K562 (cell line): ENCODE results near the gene ZNF213. TPM values are rescaled to one million over a fixed set of nuclear protein-coding genes. Genes with fewer than 3 reads are reported as not detected.

ENCODE experiments used
- ATAC-seq: fragments of 200-7000 bp; cut with Tn5 transposase; 3 replicates; pipeline ENCODE4 v1.9.1; 2020; ENCODE audit warnings: moderate library complexity
- BruUV-seq: library from RNA; stranded (reverse); fragments of 400-500 nt; replicated peaks from 2 replicates; lab custom pipeline; 2021; lab: Mats Ljungman, UMichigan
- CTCF ChIA-PET: fragments of 300-600 bp; formaldehyde crosslinking; extraction: SDS; loops from one replicate; lab custom pipeline; 2021; ENCODE audit warnings: low intra/inter-chr PET ratio; lab: Yijun Ruan, JAX
- POLR2A ChIA-PET: fragments of 300-600, 350-650 bp; sonication (Branson Sonifier 250); formaldehyde crosslinking; extraction: SDS; loops from one replicate; lab custom pipeline; 2021; ENCODE audit warnings: antibody characterized with exemption, inconsistent platforms; lab: Yijun Ruan, JAX
- DNase-seq, 4 experiments: peaks; one replicate each; pipeline versions ENCODE4 v3.0.0 to v3.0.0-alpha.2; 2011 to 2018; ENCODE audit warnings: low spot score in 3 of 4, mixed read lengths in 3 of 4; ENCODE audit errors: extremely low read depth in 1 of 4
- FAIRE-seq: peaks from 2 replicates; lab custom pipeline; 2011; peaks lifted over from hg19 to GRCh38; lab: Jason Lieb, UNC
- H2AFZ ChIP-seq: 2 replicates; pipeline ENCODE4 v1.6.0; 2011; ENCODE audit warnings: low read depth, low read length, control low read depth, inconsistent platforms
- H3K27ac ChIP-seq: fragments of 200-600 bp; 3 replicates; pipeline ENCODE4 v1.8.0; 2011; ENCODE audit warnings: low read depth, mild to moderate bottlenecking, control low read depth, inconsistent platforms, low read length, moderate library complexity, mixed read lengths; ENCODE audit errors: extremely low read depth
- H3K27me3 ChIP-seq, 2 experiments: fragments of 300-600 bp in 1 of 2; 2 replicates in 1 of 2; 3 replicates in 1 of 2; pipeline versions ENCODE4 v1.6.0 to v1.8.0; 2011; ENCODE audit warnings: inconsistent platforms in 2 of 2, low read length in 2 of 2, mild to moderate bottlenecking in 1 of 2, mixed read lengths in 1 of 2, moderate library complexity in 1 of 2; ENCODE audit not compliant: control insufficient read depth in 2 of 2, insufficient read depth in 2 of 2
- H3K36me3 ChIP-seq: fragments of 300-600 bp; 3 replicates; pipeline ENCODE4 v1.8.0; 2011; ENCODE audit warnings: mild to moderate bottlenecking, low read length, inconsistent platforms; ENCODE audit not compliant: control insufficient read depth, insufficient read depth
- H3K4me1 ChIP-seq, 2 experiments: fragments of 200-600 bp in 1 of 2; replicated peaks in 1 of 2; 2 replicates in 1 of 2; 3 replicates in 1 of 2; pipeline versions ENCODE4 v1.5.1 to v1.8.0; 2011; ENCODE audit warnings: inconsistent platforms in 2 of 2, low read length in 2 of 2, mild to moderate bottlenecking in 1 of 2, mixed read lengths in 1 of 2, moderate library complexity in 1 of 2; ENCODE audit not compliant: control insufficient read depth in 2 of 2, insufficient read depth in 2 of 2
- H3K4me2 ChIP-seq: 2 replicates; pipeline ENCODE4 v1.6.1; 2011; ENCODE audit warnings: low read length, control low read depth, inconsistent platforms, mixed read lengths; ENCODE audit not compliant: insufficient read depth
- H3K4me3 ChIP-seq: fragments of 200-600 bp; sonication (generic), shearing (Covaris generic); 2 replicates; pipeline ENCODE4 v1.5.1; 2016; ENCODE audit warnings: control low read depth, inconsistent platforms
- H3K79me2 ChIP-seq: fragments of 200-600 bp; 3 replicates; pipeline ENCODE4 v1.8.0; 2011; ENCODE audit warnings: low read length, inconsistent platforms; ENCODE audit not compliant: control insufficient read depth, insufficient read depth
- H3K9ac ChIP-seq, 2 experiments: 2 replicates each; pipeline versions ENCODE4 v1.6.0 to v1.6.1; 2011; ENCODE audit warnings: low read depth in 2 of 2, low read length in 2 of 2, control low read depth in 1 of 2, inconsistent platforms in 1 of 2, mild to moderate bottlenecking in 1 of 2, mixed read lengths in 1 of 2; ENCODE audit not compliant: insufficient read depth in 1 of 2
- H3K9me1 ChIP-seq: one replicate; pipeline ENCODE4 v1.6.0; 2011; ENCODE audit warnings: inconsistent platforms, mild to moderate bottlenecking, low read length, moderate library complexity; ENCODE audit not compliant: control insufficient read depth, insufficient read depth
- H3K9me3 ChIP-seq: replicated peaks from 2 replicates; pipeline ENCODE4 v1.5.1; 2011; ENCODE audit warnings: low read depth, low read length, inconsistent platforms; ENCODE audit not compliant: control insufficient read depth, insufficient read depth
- H4K20me1 ChIP-seq: replicated peaks from 2 replicates; pipeline ENCODE4 v1.6.1; 2011; ENCODE audit warnings: low read length, inconsistent platforms, mixed read lengths; ENCODE audit not compliant: control insufficient read depth, insufficient read depth
- BCOR ChIP-seq: fragments of 450-650 bp; IDR thresholded peaks from 2 replicates; pipeline ENCODE4 v1.6.1; 2016
- DPF2 ChIP-seq: fragments of 450-650 bp; IDR thresholded peaks from 2 replicates; pipeline ENCODE4 v1.6.1; 2016
- GABPA ChIP-seq: fragments of 200-800 bp; sonication (Bioruptor generic); conservative IDR thresholded peaks from 2 replicates; pipeline ENCODE4 v1.6.1; 2016; ENCODE audit warnings: low read depth, missing genetic modification characterization, missing compliant biosample characterization
- HOMEZ ChIP-seq: fragments of 250-450 bp; sonication (Bioruptor Pico); IDR thresholded peaks from 2 replicates; pipeline ENCODE4 v1.4.0; 2020; ENCODE audit warnings: mild to moderate bottlenecking, moderate library complexity
- JUN ChIP-seq, 2 experiments: sonication (generic) in 1 of 2; formaldehyde crosslinking in 1 of 2; IDR thresholded peaks; 2 replicates each; pipeline versions ENCODE4 v1.6.1 to v1.8.0; 2012 to 2022; ENCODE audit warnings: borderline replicate concordance in 2 of 2, mild to moderate bottlenecking in 2 of 2, improper control_type of control experiment in 1 of 2, low read depth in 1 of 2, low read length in 1 of 2, missing genetic modification reagents in 1 of 2
- NFIX ChIP-seq: fragments of 250-450 bp; sonication (Bioruptor Pico); IDR thresholded peaks from 2 replicates; pipeline ENCODE4 v1.4.0; 2020; ENCODE audit warnings: low read depth, mild to moderate bottlenecking, moderate library complexity
- PRPF4 ChIP-seq: fragments of 200-400 bp; formaldehyde crosslinking; IDR thresholded peaks from one replicate; pipeline ENCODE4 v1.6.1; 2017; ENCODE audit warnings: low read length, low read depth, mild to moderate bottlenecking; ENCODE audit not compliant: insufficient read depth, poor library complexity, severe bottlenecking
- RBM25 ChIP-seq: fragments of 200-400 bp; formaldehyde crosslinking; IDR thresholded peaks from 2 replicates; pipeline ENCODE4 v1.6.1; 2018; ENCODE audit warnings: low read length, low read depth, moderate library complexity; ENCODE audit not compliant: severe bottlenecking
- SMARCA5 ChIP-seq: fragments of 450-650 bp; IDR thresholded peaks from 2 replicates; pipeline ENCODE4 v1.6.1; 2016
- ZNF121 ChIP-seq: sonication (generic); formaldehyde crosslinking; conservative IDR thresholded peaks from 2 replicates; pipeline ENCODE4 v1.8.0; 2022; ENCODE audit warnings: missing genetic modification reagents
- ZNF398 ChIP-seq: fragments of 250-450 bp; sonication (Bioruptor Pico); IDR thresholded peaks from 2 replicates; pipeline ENCODE4 v1.8.0; 2021; ENCODE audit warnings: moderate library complexity, mild to moderate bottlenecking, inconsistent platforms
- WGBS: fragments of 100-300 bp; shearing (Covaris generic); methylation state at CpG from one replicate; pipeline ENCODE4 v1.1.6; 2016; ENCODE audit warnings: low coverage, mixed read lengths; ENCODE audit not compliant: insufficient coverage; ENCODE audit errors: missing lambda C conversion rate; 5-methylcytosine and 5-hydroxymethylcytosine counted together
- in situ Hi-C: fragments of 300-500 bp; cut with MboI; formaldehyde crosslinking; loops from 4 replicates; pipeline ENCODE4 v1.15.0; 2018; ENCODE audit warnings: inconsistent platforms, mixed read lengths
- intact Hi-C: fragments of 100-400 bp; cut with micrococcal nuclease; formaldehyde crosslinking; loops from 2 replicates; pipeline ENCODE4 v1.14.2; 2022
- polyA plus RNA-seq, 8 experiments: library from polyadenylated mRNA; depleted of rRNA in 4 of 8; stranded (reverse) in 5 of 8; unstranded in 3 of 8; fragments of >200 nt; fragmentation: Nextera tagmentation in 2 of 8; fragmentation: Illumina TruSeq in 1 of 8; extraction: Ambion mirVana in 2 of 8; extraction: Trizol in 1 of 8; gene quantifications; 2 replicates each; pipeline versions ENCODE4 v1.2.1 to v1.2.3, GENCODE V29; 2011 to 2014; ENCODE audit warnings: inconsistent platforms in 1 of 8, missing spikeins in 1 of 8
- total RNA-seq, 7 experiments: library from RNA; depleted of rRNA in 6 of 7; stranded (reverse); fragments of >200 nt in 6 of 7; fragmentation: Illumina TruSeq in 2 of 7; extraction: Trizol in 2 of 7; gene quantifications; 2 replicates each; pipeline versions ENCODE4 v1.2.1 to v1.2.3, GENCODE V29; 2011 to 2021; ENCODE audit warnings: low replicate concordance in 1 of 7

ZNF213 gene
- total and polyA plus RNA-seq, 9 of the 15 experiments (the other 6 are each of a cell fraction or from before 2014, with no cell fraction given), result 0.49 to 10.0 (median 1.8) TPM

DNA sequence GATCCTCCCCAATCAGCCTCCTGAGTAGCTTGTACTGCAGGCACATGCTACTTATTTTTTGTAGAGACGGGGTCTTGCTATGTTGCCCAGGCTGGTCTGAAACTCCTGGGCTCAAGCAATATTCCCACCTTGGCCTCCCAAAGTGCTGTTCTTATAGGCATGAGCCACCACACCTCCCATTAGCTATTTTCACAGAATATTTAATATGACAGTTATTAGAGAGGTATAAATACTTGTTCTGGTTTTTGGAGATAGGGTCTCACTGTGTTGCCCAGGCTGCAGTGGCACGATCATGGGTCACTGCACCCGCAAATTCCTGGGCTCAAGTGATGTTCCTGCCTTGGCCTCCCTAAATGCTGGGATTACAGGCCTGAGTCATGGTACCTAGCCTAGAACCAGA lies 21.1 kb downstream of the ZNF213 start:
- Histone ChIP-seq H3K4me1 (peaks cover 6 to 45% of the 10 kb centered on the region in 2 experiments; a peak in 4 of 5 replicates), H3K27ac (no peak overlapping the region), H4K20me1 (peaks cover 4% of the 10 kb centered on the region; the same call in 1 of the 2 replicates), H3K36me3 (no peaks in the 10 kb centered on the region), H3K4me3 (no peak overlapping the region), H3K9me3 (no peaks in the 10 kb centered on the region), H3K9ac (no peak overlapping the region), H3K4me2 (no peak overlapping the region; the same call in 1 of the 2 replicates), H3K79me2 (no peaks in the 10 kb centered on the region), H3K9me1 (no peaks in the 10 kb centered on the region), H3K27me3 (no peaks in the 10 kb centered on the region)
- FAIRE-seq, result no peak
- intact Hi-C loops, result loop anchor here (10.0 kb wide), 1 partner anchor 109 kb away; no protein-coding TSS in a partner anchor
- 64% methylated on average over 3 of the region's 3 CpGs for WGBS
- in situ Hi-C loops, result no loop called here
- POLR2A ChIA-PET, result no interaction called here
- CTCF ChIA-PET, result no interaction called here
- BruUV-seq, result no TSS peak
- ATAC-seq, result no peak
- DNase-seq, result no peak
- TF ChIP-seq ZNF398 (CRISPR knock-in tag) (no peak), JUN (IDR thresholded peaks at IDR 0.05; ENCODE audit: borderline replicate concordance, low read depth, low read length) (no peak), JUN (CRISPR knock-in tag; IDR thresholded peaks at IDR 0.05; ENCODE audit: borderline replicate concordance) (no peak), PRPF4 (no peak), RBM25 (peak; percentile 30), HOMEZ (CRISPR knock-in tag) (no peak), NFIX (CRISPR knock-in tag) (no peak), SMARCA5 (0 out of 2 replicates have a peak, but pooled peaks have one; percentile 13), BCOR (peak; percentile 48), GABPA (no peak), DPF2 (no peak), ZNF121 (CRISPR knock-in tag) (peak; percentile 97)
- TF ChIP-seq, all 486 proteins: peak for 4
- H2AFZ ChIP-seq, result no peak overlapping the region
